Smooth muscle cell (in vitro differentiated cells): ENCODE data around the gene MYO1B. TPM values are rescaled to one million over a fixed set of nuclear protein-coding genes. Genes with fewer than 3 reads are reported as not detected.

Source experiments
- DNase-seq: peaks from one replicate; lab custom pipeline; 2025; ENCODE audit not compliant: unreplicated experiment; lab: John Stamatoyannopoulos, UW
- H2AFZ ChIP-seq: fragments of 200-600 bp; sonication (generic); 2 replicates; pipeline ENCODE4 v1.6.0; 2016; ENCODE audit warnings: antibody characterized with exemption, low read depth, mild to moderate bottlenecking
- H3F3A ChIP-seq: fragments of 200-600 bp; sonication (generic); 2 replicates; pipeline ENCODE4 v1.6.0; 2017; ENCODE audit warnings: antibody characterized with exemption, low read depth
- H3K27ac ChIP-seq: fragments of 200-600 bp; sonication (generic); 2 replicates; pipeline ENCODE4 v1.5.1; 2016; ENCODE audit warnings: low read depth, mild to moderate bottlenecking
- H3K27me3 ChIP-seq: fragments of 200-600 bp; sonication (generic); 2 replicates; pipeline ENCODE4 v1.6.1; 2016; ENCODE audit warnings: low read depth, mild to moderate bottlenecking
- H3K36me3 ChIP-seq: fragments of 200-600 bp; sonication (generic); 2 replicates; pipeline ENCODE4 v1.5.1; 2016; ENCODE audit warnings: low read depth
- H3K4me1 ChIP-seq: fragments of 200-600 bp; sonication (generic); 2 replicates; pipeline ENCODE4 v1.5.1; 2016; ENCODE audit warnings: low read depth
- H3K4me2 ChIP-seq: fragments of 200-600 bp; sonication (generic); 2 replicates; pipeline ENCODE4 v1.6.0; 2016; ENCODE audit warnings: mild to moderate bottlenecking
- H3K4me3 ChIP-seq: fragments of 200-600 bp; sonication (generic); 2 replicates; pipeline ENCODE4 v1.5.1; 2016; ENCODE audit warnings: mild to moderate bottlenecking
- H3K79me2 ChIP-seq: fragments of 200-600 bp; sonication (generic); 2 replicates; pipeline ENCODE4 v1.6.0; 2016; ENCODE audit warnings: low read depth, mild to moderate bottlenecking
- H3K9ac ChIP-seq: fragments of 200-600 bp; sonication (generic); 2 replicates; pipeline ENCODE4 v1.6.0; 2016; ENCODE audit warnings: low read depth
- H3K9me3 ChIP-seq: fragments of 200-600 bp; sonication (generic); replicated peaks from 2 replicates; pipeline ENCODE4 v1.5.1; 2016; ENCODE audit warnings: low read depth
- H4K20me1 ChIP-seq: fragments of 200-600 bp; sonication (generic); 2 replicates; pipeline ENCODE4 v1.6.0; 2016; ENCODE audit warnings: low read depth
- WGBS: methylation state at CpG from one replicate; pipeline ENCODE4 v1.1.7; 2016; ENCODE audit warnings: low lambda C conversion rate; 5-methylcytosine and 5-hydroxymethylcytosine counted together
- polyA plus RNA-seq: library from polyadenylated mRNA; unstranded; fragments of >200 nt; fragmentation: Nextera tagmentation; extraction: Ambion mirVana; gene quantifications from 2 replicates; pipeline ENCODE4 v1.2.1, GENCODE V29; 2016
- total RNA-seq: library from RNA; depleted of rRNA; stranded (reverse); fragments of >200 nt; gene quantifications from 2 replicates; pipeline ENCODE4 v1.2.3, GENCODE V29; 2014
- TF ChIP-seq, protein P1 (sequence below): fragments of 200-600 bp; sonication (generic); IDR thresholded peaks from 2 replicates; pipeline ENCODE4 v1.5.1; 2017; ENCODE audit warnings: borderline replicate concordance, mild to moderate bottlenecking, antibody characterized with exemption; ENCODE audit not compliant: insufficient read depth, poor library complexity, severe bottlenecking

MYO1B gene
- total and polyA plus RNA-seq, 2 experiments from 2014 or later: 58.8 to 133 TPM

- no peaks in the 10 kb centered on the region for H3K4me1 ChIP-seq
- H3K36me3 ChIP-seq: peaks cover 5% of the 10 kb centered on the region
- no peaks in the 10 kb centered on the region for H3K9me3 ChIP-seq
- no peaks in the 10 kb centered on the region for H3K27me3 ChIP-seq
- peaks cover 35% of the 10 kb centered on the region for H3K79me2 ChIP-seq
- TF ChIP-seq, protein P1, sequence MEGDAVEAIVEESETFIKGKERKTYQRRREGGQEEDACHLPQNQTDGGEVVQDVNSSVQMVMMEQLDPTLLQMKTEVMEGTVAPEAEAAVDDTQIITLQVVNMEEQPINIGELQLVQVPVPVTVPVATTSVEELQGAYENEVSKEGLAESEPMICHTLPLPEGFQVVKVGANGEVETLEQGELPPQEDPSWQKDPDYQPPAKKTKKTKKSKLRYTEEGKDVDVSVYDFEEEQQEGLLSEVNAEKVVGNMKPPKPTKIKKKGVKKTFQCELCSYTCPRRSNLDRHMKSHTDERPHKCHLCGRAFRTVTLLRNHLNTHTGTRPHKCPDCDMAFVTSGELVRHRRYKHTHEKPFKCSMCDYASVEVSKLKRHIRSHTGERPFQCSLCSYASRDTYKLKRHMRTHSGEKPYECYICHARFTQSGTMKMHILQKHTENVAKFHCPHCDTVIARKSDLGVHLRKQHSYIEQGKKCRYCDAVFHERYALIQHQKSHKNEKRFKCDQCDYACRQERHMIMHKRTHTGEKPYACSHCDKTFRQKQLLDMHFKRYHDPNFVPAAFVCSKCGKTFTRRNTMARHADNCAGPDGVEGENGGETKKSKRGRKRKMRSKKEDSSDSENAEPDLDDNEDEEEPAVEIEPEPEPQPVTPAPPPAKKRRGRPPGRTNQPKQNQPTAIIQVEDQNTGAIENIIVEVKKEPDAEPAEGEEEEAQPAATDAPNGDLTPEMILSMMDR: no peak
- H2AFZ ChIP-seq: no peak overlapping the region
- no peaks in the 10 kb centered on the region for H3F3A ChIP-seq
- no peak overlapping the region for H3K9ac ChIP-seq
- WGBS: 86% methylated on average over 1 of the region's 1 CpG
- no peak overlapping the region for H3K4me2 ChIP-seq
- no peak for DNase-seq
- no peak overlapping the region for H3K4me3 ChIP-seq
- no peaks in the 10 kb centered on the region for H4K20me1 ChIP-seq
- H3K27ac ChIP-seq: no peak overlapping the region
Measured at GRCh38 chr2:191357678-191358077, 112.5 kb downstream of the MYO1B start.

DNA sequence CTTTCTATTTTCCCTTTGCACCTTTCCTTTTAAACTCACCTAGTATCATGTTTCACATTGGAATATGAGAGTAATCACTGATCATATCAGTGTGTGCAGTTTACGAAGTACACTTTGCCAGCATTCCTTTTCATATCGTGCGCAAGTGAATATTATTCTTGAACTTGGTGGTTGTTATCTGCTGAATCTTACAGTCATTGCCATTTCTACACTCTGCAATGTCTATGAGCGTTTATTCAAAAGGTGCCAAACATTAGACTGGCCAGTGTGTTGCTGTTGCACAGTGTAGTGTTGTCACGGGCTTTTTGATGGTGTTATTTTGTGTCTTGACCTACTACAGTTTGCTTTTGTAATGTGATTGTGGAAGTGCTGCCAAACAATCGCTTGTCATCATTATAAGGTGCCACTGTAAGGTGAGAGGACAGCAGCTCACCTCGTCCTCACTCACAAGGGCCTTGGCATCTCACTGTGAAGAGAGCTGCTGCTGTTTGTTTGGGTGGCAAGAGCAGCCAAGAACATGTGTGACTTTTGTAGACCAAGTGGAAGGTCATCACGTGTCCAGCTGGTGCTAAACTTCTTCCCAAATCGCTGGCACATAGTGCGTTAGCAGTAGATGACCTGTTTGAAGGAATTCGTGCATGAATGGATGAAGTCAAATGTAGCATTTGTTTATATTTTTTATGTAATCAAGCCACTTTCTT lies 113.3 kb downstream of the MYO1B start:
- H3K27ac ChIP-seq: no peak overlapping the region
- H3K27me3 ChIP-seq: no peaks in the 10 kb centered on the region
- H3K4me1 ChIP-seq: no peaks in the 10 kb centered on the region
- no peak overlapping the region for H3K4me2 ChIP-seq
- no peak overlapping the region for H2AFZ ChIP-seq
- TF ChIP-seq, protein P1: no peak
- peaks cover 37% of the 10 kb centered on the region for H3K79me2 ChIP-seq
- H3K9ac ChIP-seq: no peak overlapping the region
- H3K4me3 ChIP-seq: no peak overlapping the region
- WGBS: 96% methylated on average over 11 of the region's 11 CpGs
- H4K20me1 ChIP-seq: no peaks in the 10 kb centered on the region
- H3K36me3 ChIP-seq: peaks cover 5% of the 10 kb centered on the region
- no peaks in the 10 kb centered on the region for H3K9me3 ChIP-seq
- no peaks in the 10 kb centered on the region for H3F3A ChIP-seq
- no peak for DNase-seq

GRCh38 chr2:191359133-191359532 lies 113.9 kb downstream of the MYO1B start:
- H3K4me1 ChIP-seq: no peaks in the 10 kb centered on the region
- no peaks in the 10 kb centered on the region for H4K20me1 ChIP-seq
- no peak overlapping the region for H3K9ac ChIP-seq
- H3F3A ChIP-seq: no peaks in the 10 kb centered on the region
- no peak for DNase-seq
- H3K4me3 ChIP-seq: no peak overlapping the region
- WGBS: 97% methylated on average over 2 of the region's 2 CpGs
- H3K4me2 ChIP-seq: no peak overlapping the region
- no peak overlapping the region for H3K27ac ChIP-seq
- H3K27me3 ChIP-seq: no peaks in the 10 kb centered on the region
- H3K9me3 ChIP-seq: no peaks in the 10 kb centered on the region
- H3K79me2 ChIP-seq: peaks cover 37% of the 10 kb centered on the region
- peaks cover 5% of the 10 kb centered on the region for H3K36me3 ChIP-seq
- TF ChIP-seq, protein P1: no peak
- no peak overlapping the region for H2AFZ ChIP-seq

- H3K79me2 ChIP-seq: peaks cover 27% of the 10 kb centered on the region
- no peaks in the 10 kb centered on the region for H4K20me1 ChIP-seq
- H3K4me2 ChIP-seq: no peak overlapping the region
- no peaks in the 10 kb centered on the region for H3K9me3 ChIP-seq
- H3K36me3 ChIP-seq: peaks cover 5% of the 10 kb centered on the region
- H3K9ac ChIP-seq: no peak overlapping the region
- 95% methylated on average over 2 of the region's 2 CpGs for WGBS
- no peaks in the 10 kb centered on the region for H3F3A ChIP-seq
- no peak overlapping the region for H3K27ac ChIP-seq
- no peak overlapping the region for H2AFZ ChIP-seq
- H3K27me3 ChIP-seq: no peaks in the 10 kb centered on the region
- H3K4me1 ChIP-seq: no peaks in the 10 kb centered on the region
- DNase-seq: no peak
- TF ChIP-seq, protein P1: no peak
- no peak overlapping the region for H3K4me3 ChIP-seq
Measured at GRCh38 chr2:191360918-191361317, 115.7 kb downstream of the MYO1B start.
